HG02870 (cell line): Measurements from ENCODE around the gene IL10RB.
"Not testable (repeated sequence)": the region's sequence is repeated elsewhere in the genome, so short reads cannot be mapped to it uniquely, and the experiment has no call there.

Experiments used
- ATAC-seq: cut with Tn5 transposase; IDR thresholded peaks from one replicate; pipeline ENCODE4 v1.9.1; 2021; ENCODE audit warnings: mild to moderate bottlenecking, moderate library complexity; ENCODE audit not compliant: unreplicated experiment

The IL10RB gene

GRCh38 chr21:33299181-33299752 lies 33.1 kb downstream of the IL10RB start:
- peak; percentile 46 for ATAC-seq

GRCh38 chr21:33300701-33301631 lies 34.8 kb downstream of the IL10RB start:
- no peak for ATAC-seq

GRCh38 chr21:33301632-33302002 lies 35.5 kb downstream of the IL10RB start:
- no peak for ATAC-seq

- ATAC-seq, result no peak
These were observed 35.9 kb downstream of the IL10RB start for GRCh38 chr21:33302055-33302454.

- no peak for ATAC-seq
These were observed 36.6 kb downstream of the IL10RB start for GRCh38 chr21:33302796-33303195.

- no peak for ATAC-seq
These were observed 39.1 kb downstream of the IL10RB start for GRCh38 chr21:33305344-33305671.

GRCh38 chr21:33305938-33306337 lies 39.8 kb downstream of the IL10RB start:
- no peak for ATAC-seq

- peak; percentile 84 for ATAC-seq
These were observed 42.7 kb downstream of the IL10RB start for GRCh38 chr21:33308586-33309490.

GRCh38 chr21:33309778-33310177 lies 43.6 kb downstream of the IL10RB start:
- no peak for ATAC-seq

GRCh38 chr21:33312121-33312520 lies 46.0 kb downstream of the IL10RB start:
- no peak for ATAC-seq

- no peak for ATAC-seq
These were observed 47.0 kb downstream of the IL10RB start for GRCh38 chr21:33313183-33313582.

GRCh38 chr21:33313611-33314010 lies 47.4 kb downstream of the IL10RB start:
- no peak for ATAC-seq

GRCh38 chr21:33314111-33314510 lies 47.9 kb downstream of the IL10RB start:
- no peak for ATAC-seq

- no peak for ATAC-seq
These were observed 50.0 kb downstream of the IL10RB start for GRCh38 chr21:33315946-33316710.

GRCh38 chr21:33317145-33317544 lies 51.0 kb downstream of the IL10RB start:
- ATAC-seq, result no peak

GRCh38 chr21:33317786-33318486 lies 51.8 kb downstream of the IL10RB start:
- no peak for ATAC-seq

- not testable (repeated sequence) for ATAC-seq
These were observed 54.8 kb downstream of the IL10RB start for GRCh38 chr21:33321005-33321404.

GRCh38 chr21:33323610-33324009 lies 57.4 kb downstream of the IL10RB start:
- ATAC-seq, result not testable (repeated sequence)

- ATAC-seq, result peak; percentile 89
These were observed 58.4 kb downstream of the IL10RB start, which contains the start of gene IFNAR1 for GRCh38 chr21:33324291-33325221. IFNAR1 (plus strand) TSS chr21:33324970; CDS start chr21:33325056, 86 bp downstream.
